Stimulated activated effector memory CD8-positive, alpha-beta T cell treated with anti-CD3 and anti-CD28 coated beads, Interleukin-12 subunit alpha, Interleukin-12 subunit beta, amount 100 ng/mL, for 72 hours (primary cell): ENCODE results near the gene AIFM2.

Experiments
- ATAC-seq: fragments of 150-1000 bp; cut with Tn5 transposase; 2 replicates; pipeline ENCODE4 v1.10.0; 2021
- DNase-seq, 2 donors: peaks; one replicate each; pipeline ENCODE4 v3.0.0; 2021 to 2022; ENCODE audit warnings: low spot score in 2 of 2
- H3K27ac Mint-ChIP-seq: one replicate; pipeline ENCODE4 v1.8.0; 2022; ENCODE audit warnings: mild to moderate bottlenecking, mixed read lengths
- H3K36me3 Mint-ChIP-seq: one replicate; pipeline ENCODE4 v1.8.0; 2022; ENCODE audit warnings: mild to moderate bottlenecking, mixed read lengths
- H3K4me1 Mint-ChIP-seq: one replicate; pipeline ENCODE4 v1.8.0; 2022; ENCODE audit warnings: mixed read lengths
- H3K4me3 Mint-ChIP-seq: one replicate; pipeline ENCODE4 v1.8.0; 2022; ENCODE audit warnings: mild to moderate bottlenecking, mixed read lengths
- H3K9me3 Mint-ChIP-seq: one replicate; pipeline ENCODE4 v1.8.0; 2022; ENCODE audit warnings: mixed read lengths

Gene AIFM2

GRCh38 chr10:70074165-70074564 lies 58.5 kb downstream of the AIFM2 start:
- ATAC-seq, result no peak
- H3K27ac Mint-ChIP-seq, result no peak overlapping the region
- H3K4me1 Mint-ChIP-seq, result no peaks in the 10 kb centered on the region
- no peaks in the 10 kb centered on the region for H3K36me3 Mint-ChIP-seq
- no peak overlapping the region for H3K4me3 Mint-ChIP-seq
- no peak for DNase-seq
- no peaks in the 10 kb centered on the region for H3K9me3 Mint-ChIP-seq

GRCh38 chr10:70070834-70071233 lies 61.8 kb downstream of the AIFM2 start:
- no peak for DNase-seq
- ATAC-seq, result no peak
- Mint-ChIP-seq H3K36me3 (no peaks in the 10 kb centered on the region), H3K4me3 (no peak overlapping the region), H3K9me3 (no peaks in the 10 kb centered on the region), H3K27ac (no peak overlapping the region), H3K4me1 (no peaks in the 10 kb centered on the region)

- no peak for DNase-seq
- no peaks in the 10 kb centered on the region for H3K4me1 Mint-ChIP-seq
- no peak for ATAC-seq
- H3K9me3 Mint-ChIP-seq, result no peaks in the 10 kb centered on the region
- H3K4me3 Mint-ChIP-seq, result no peak overlapping the region
- no peaks in the 10 kb centered on the region for H3K36me3 Mint-ChIP-seq
- no peak overlapping the region for H3K27ac Mint-ChIP-seq
Measured at GRCh38 chr10:70069346-70069745, 63.3 kb downstream of the AIFM2 start.

GRCh38 chr10:70068925-70069324 lies 63.7 kb downstream of the AIFM2 start:
- Mint-ChIP-seq H3K9me3 (no peaks in the 10 kb centered on the region), H3K36me3 (no peaks in the 10 kb centered on the region), H3K27ac (no peak overlapping the region), H3K4me3 (no peak overlapping the region), H3K4me1 (no peaks in the 10 kb centered on the region)
- ATAC-seq (no peak), DNase-seq (no peak)

- peaks cover 8% of the 10 kb centered on the region for H3K4me1 Mint-ChIP-seq
- H3K4me3 Mint-ChIP-seq, result no peak overlapping the region
- ATAC-seq, result no peak
- DNase-seq, result no peak
- H3K9me3 Mint-ChIP-seq, result no peaks in the 10 kb centered on the region
- H3K36me3 Mint-ChIP-seq, result no peaks in the 10 kb centered on the region
- no peak overlapping the region for H3K27ac Mint-ChIP-seq
Measured at GRCh38 chr10:70067586-70067985, 65.0 kb downstream of the AIFM2 start.

GRCh38 chr10:70066190-70066589 lies 66.4 kb downstream of the AIFM2 start:
- Mint-ChIP-seq H3K4me1 (peaks cover 8% of the 10 kb centered on the region), H3K4me3 (no peak overlapping the region), H3K36me3 (no peaks in the 10 kb centered on the region), H3K27ac (no peak overlapping the region), H3K9me3 (no peaks in the 10 kb centered on the region)
- no peak for DNase-seq
- no peak for ATAC-seq

GRCh38 chr10:70064486-70064885 lies 68.1 kb downstream of the AIFM2 start:
- Mint-ChIP-seq H3K36me3 (no peaks in the 10 kb centered on the region), H3K4me3 (no peak overlapping the region), H3K27ac (no peak overlapping the region), H3K9me3 (no peaks in the 10 kb centered on the region), H3K4me1 (peaks cover 8% of the 10 kb centered on the region)
- ATAC-seq (no peak), DNase-seq (no peak)

GRCh38 chr10:70063418-70064098 lies 69.1 kb downstream of the AIFM2 start:
- ATAC-seq (peak; percentile 89), DNase-seq (peak in 1 of 2 donors; percentile 80)
- Mint-ChIP-seq H3K27ac (peak overlapping the region; percentile 35), H3K4me1 (peaks cover 8% of the 10 kb centered on the region), H3K9me3 (no peaks in the 10 kb centered on the region), H3K36me3 (no peaks in the 10 kb centered on the region), H3K4me3 (peak overlapping the region; percentile 16)
